Measurements from ENCODE around the gene NAP1L4.
A peak's percentile ranks its signal among the peaks of the same experiment; 100 is the strongest.

GRCh38 chr11:3016861-3017260 is 24.7 kb upstream of the NAP1L4 start:
- TF ChIP-seq CTCF (IDR thresholded peaks at IDR 0.05; ENCODE audit: control extremely low read depth in 1 of 3, insufficient read depth in 1 of 3, low read depth in 1 of 3, low read length in 3 of 3) (peak in 1 of 3 experiments; percentile 6; a peak in 1 of 4 replicates), GTF2F1 (IDR thresholded peaks at IDR 0.05; ENCODE audit: borderline replicate concordance, low read depth, low read length) (no peak), ATF2 (IDR thresholded peaks at IDR 0.05; ENCODE audit: low read length) (no peak), TBP (IDR thresholded peaks at IDR 0.05; ENCODE audit: low read depth, low read length) (no peak), POLR2A (IDR thresholded peaks at IDR 0.05; ENCODE audit: control extremely low read depth in 1 of 2, low read depth in 2 of 2, low read length in 2 of 2) (no peak), RAD21 (IDR thresholded peaks at IDR 0.05 in 1 of 2, conservative IDR thresholded peaks at IDR 0.05 in 1 of 2; ENCODE audit: low read depth in 2 of 2, low read length in 2 of 2) (no peak), POLR2AphosphoS5 (IDR thresholded peaks at IDR 0.05; ENCODE audit: low read depth, low read length) (no peak)

Measured in H1 (cell line).